Ovary (tissue), 3 donors: Measurements from ENCODE around the gene SNCAIP.

Experiments used
- EP300 ChIP-seq: sonication (generic); formaldehyde crosslinking; IDR thresholded peaks from one replicate; pipeline ENCODE4 v1.6.1; 2017; ENCODE audit warnings: antibody characterized with exemption
- POLR2A ChIP-seq: fragments of 450-650 bp; IDR thresholded peaks from one replicate; pipeline ENCODE4 v1.6.1; 2017; ENCODE audit warnings: antibody characterized with exemption, mild to moderate bottlenecking, moderate library complexity
- TF ChIP-seq, protein P1 (sequence below), 3 donors: fragments of 450-650 bp in 2 of 3; fragments of 200-600 bp in 1 of 3; IDR thresholded peaks; one replicate each; pipeline versions ENCODE4 v1.5.1 to v1.8.0; 2016 to 2022; ENCODE audit warnings: antibody characterized with exemption in 3 of 3, mild to moderate bottlenecking in 1 of 3
- donor health status: DM: no; HTN: no; CAD: no.

DNA sequence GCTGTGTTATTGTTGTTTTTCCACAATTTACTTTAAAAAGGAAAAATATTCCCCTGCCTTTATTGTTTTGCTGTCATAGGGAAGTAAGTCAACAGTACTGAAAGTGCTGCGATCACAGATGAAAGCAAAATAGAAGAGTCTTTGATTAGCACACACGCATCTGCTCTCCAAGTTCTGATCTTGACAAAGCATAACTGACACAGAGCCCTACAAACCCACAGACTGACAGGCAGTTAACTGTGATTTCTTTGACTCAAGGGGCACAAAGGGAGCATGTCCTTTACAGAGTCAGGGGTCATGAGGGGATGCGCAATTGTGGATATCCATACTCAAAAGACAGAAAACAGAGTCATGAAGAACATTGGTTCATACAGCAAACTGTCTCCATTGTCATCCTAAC lies 123.7 kb downstream of the SNCAIP start:
- TF ChIP-seq, protein P1, sequence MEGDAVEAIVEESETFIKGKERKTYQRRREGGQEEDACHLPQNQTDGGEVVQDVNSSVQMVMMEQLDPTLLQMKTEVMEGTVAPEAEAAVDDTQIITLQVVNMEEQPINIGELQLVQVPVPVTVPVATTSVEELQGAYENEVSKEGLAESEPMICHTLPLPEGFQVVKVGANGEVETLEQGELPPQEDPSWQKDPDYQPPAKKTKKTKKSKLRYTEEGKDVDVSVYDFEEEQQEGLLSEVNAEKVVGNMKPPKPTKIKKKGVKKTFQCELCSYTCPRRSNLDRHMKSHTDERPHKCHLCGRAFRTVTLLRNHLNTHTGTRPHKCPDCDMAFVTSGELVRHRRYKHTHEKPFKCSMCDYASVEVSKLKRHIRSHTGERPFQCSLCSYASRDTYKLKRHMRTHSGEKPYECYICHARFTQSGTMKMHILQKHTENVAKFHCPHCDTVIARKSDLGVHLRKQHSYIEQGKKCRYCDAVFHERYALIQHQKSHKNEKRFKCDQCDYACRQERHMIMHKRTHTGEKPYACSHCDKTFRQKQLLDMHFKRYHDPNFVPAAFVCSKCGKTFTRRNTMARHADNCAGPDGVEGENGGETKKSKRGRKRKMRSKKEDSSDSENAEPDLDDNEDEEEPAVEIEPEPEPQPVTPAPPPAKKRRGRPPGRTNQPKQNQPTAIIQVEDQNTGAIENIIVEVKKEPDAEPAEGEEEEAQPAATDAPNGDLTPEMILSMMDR (IDR thresholded peaks at IDR 0.05): no peak
- TF ChIP-seq POLR2A (no peak), EP300 (no peak)
